Ectodermal cell (in vitro differentiated cells): Measurements from ENCODE around the gene SLC26A2.
A peak's percentile ranks its signal among the peaks of the same experiment; 100 is the strongest.

Source experiments
- H3K27ac ChIP-seq: 2 replicates; pipeline ENCODE4 v1.7.0; 2013; ENCODE audit warnings: mild to moderate bottlenecking, low read depth, low read length; ENCODE audit not compliant: insufficient read depth, poor library complexity, severe bottlenecking
- H3K27me3 ChIP-seq: 2 replicates; pipeline ENCODE4 v1.7.0; 2013; ENCODE audit warnings: mild to moderate bottlenecking, low read length; ENCODE audit not compliant: insufficient read depth, control insufficient read depth, poor library complexity, severe bottlenecking
- H3K36me3 ChIP-seq: one replicate; pipeline ENCODE4 v1.7.0; 2013; ENCODE audit warnings: low read length; ENCODE audit not compliant: control insufficient read depth, insufficient read depth
- H3K4me1 ChIP-seq: one replicate; pipeline ENCODE4 v1.7.0; 2013; ENCODE audit warnings: low read length; ENCODE audit not compliant: control insufficient read depth, insufficient read depth
- H3K4me3 ChIP-seq: 2 replicates; pipeline ENCODE4 v1.7.0; 2013; ENCODE audit warnings: low read depth, low read length, control low read depth; ENCODE audit not compliant: insufficient read depth
- H3K9me3 ChIP-seq: 2 replicates; pipeline ENCODE4 v1.7.0; 2013; ENCODE audit warnings: mild to moderate bottlenecking, low read length, moderate library complexity; ENCODE audit not compliant: control insufficient read depth
- WGBS, 2 experiments: methylation state at CpG; one replicate each; pipeline ENCODE4 v1.1.7; 2013; ENCODE audit warnings: missing lambda C conversion rate in 2 of 2; 5-methylcytosine and 5-hydroxymethylcytosine counted together

SLC26A2 gene

DNA sequence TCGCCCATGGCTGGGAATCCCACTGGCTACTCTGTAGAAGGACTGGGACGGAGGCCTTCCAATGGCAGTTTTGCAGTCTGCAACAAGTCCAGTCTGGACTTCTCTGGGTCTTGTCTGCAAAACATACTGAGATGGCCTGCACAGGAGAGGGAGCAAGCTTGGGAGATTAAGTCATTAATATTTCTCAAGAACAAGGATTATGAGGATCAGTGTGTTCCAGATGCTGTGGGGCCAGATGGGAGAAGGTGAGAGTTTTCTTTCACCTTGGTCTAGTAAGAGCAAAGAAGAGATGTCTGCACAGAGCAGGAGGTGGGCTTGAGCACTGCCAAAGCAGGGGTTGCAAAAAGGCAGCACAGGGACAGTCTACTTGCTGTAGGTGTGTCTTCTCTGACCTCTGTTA lies 15.9 kb upstream of the SLC26A2 start, which contains the start of gene PDE6A:
TSS of gene PDE6A (minus strand) at position 128 of the 400 bp plus-strand sequence. CDS start at position 8, 120 bp downstream.
- 95 to 96% methylated on average over 2 of the region's 2 CpGs for WGBS, 2 experiments
- H3K27ac ChIP-seq, result no peak within 1 kb of the TSS
- H3K4me1 ChIP-seq, result no peaks in the 10 kb centered on the region
- H3K36me3 ChIP-seq, result no peaks in the 10 kb centered on the region
- H3K9me3 ChIP-seq, result no peaks in the 10 kb centered on the region
- H3K4me3 ChIP-seq, result no peak within 1 kb of the TSS
- H3K27me3 ChIP-seq, result no peaks in the 10 kb centered on the region

DNA sequence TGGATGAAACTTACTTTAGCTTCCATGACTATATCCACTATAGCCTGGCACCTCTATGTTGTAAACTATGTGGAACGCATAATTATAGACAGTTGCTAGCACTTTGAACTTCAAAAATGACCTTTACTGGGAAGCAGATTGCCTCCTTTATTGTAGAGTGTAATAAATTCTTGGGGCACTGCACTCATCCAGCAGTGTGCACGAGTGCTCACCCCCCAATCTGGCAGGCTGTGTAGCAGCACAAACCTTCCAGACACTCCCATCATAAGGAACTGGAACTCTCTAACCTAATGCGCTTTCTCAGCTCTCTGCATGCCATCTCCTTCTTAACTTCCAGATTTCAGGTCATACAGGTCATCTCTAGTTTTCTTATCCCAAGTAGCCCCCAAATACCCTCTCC lies 14.4 kb upstream of the SLC26A2 start:
- H3K27ac ChIP-seq, result no peak overlapping the region
- H3K27me3 ChIP-seq, result no peaks in the 10 kb centered on the region
- H3K4me3 ChIP-seq, result no peak overlapping the region
- 91 to 93% methylated on average over 3 of the region's 3 CpGs for WGBS, 2 experiments
- no peaks in the 10 kb centered on the region for H3K36me3 ChIP-seq
- H3K4me1 ChIP-seq, result no peaks in the 10 kb centered on the region
- H3K9me3 ChIP-seq, result no peaks in the 10 kb centered on the region

DNA sequence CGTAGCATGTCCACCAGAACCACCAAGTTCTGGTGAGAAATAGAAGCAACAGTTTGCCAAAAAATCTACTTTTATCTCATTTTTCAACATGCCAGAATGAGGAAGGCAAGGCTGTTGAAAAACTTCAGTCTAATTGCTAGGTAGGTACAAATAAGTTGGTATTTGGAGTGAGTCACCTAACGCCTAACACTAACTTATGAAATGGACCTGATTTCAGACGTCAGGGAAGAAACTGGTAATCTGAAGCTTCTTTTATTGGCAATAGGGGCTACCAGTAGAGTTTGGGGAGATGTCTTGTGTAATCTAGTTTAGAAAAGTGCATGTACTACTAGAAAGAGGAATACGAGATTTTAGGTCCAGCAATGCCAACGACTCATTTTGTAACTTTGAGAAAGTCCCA lies 11.6 kb upstream of the SLC26A2 start:
- no peak overlapping the region for H3K4me3 ChIP-seq
- H3K27me3 ChIP-seq, result no peaks in the 10 kb centered on the region
- no peaks in the 10 kb centered on the region for H3K4me1 ChIP-seq
- 92 to 94% methylated on average over 5 of the region's 5 CpGs for WGBS, 2 experiments
- H3K36me3 ChIP-seq, result no peaks in the 10 kb centered on the region
- no peak overlapping the region for H3K27ac ChIP-seq
- H3K9me3 ChIP-seq, result no peaks in the 10 kb centered on the region

DNA sequence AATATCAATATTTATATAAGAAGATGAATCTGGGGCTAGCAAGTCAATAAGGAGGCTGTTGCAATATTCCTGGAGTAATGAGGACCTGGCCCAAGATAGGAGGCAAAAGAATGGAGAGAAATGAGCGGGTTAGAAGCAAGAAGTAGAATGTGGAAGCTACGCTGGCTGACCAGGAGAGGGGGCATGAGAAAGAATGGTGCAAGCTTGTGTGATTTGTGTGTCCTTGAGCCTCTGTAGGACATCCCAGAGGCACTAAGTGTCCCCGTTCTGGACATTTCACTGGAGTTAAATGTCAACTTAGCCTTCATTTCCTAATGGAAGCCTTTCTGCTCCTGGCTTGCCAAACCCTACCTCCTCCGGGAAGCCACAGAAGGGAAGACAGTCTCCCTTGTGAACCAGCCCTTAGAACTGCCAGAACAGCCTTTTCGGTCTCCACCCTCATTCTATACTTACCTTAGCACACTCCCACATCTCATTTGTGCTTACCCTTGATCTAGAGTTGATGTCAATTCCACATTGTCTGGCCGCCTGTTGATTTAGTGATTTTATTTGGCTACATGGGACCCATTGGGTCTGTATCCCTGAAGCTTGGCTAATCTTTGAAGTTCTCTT lies 9.3 kb upstream of the SLC26A2 start:
- no peaks in the 10 kb centered on the region for H3K27me3 ChIP-seq
- H3K4me3 ChIP-seq, result no peak overlapping the region
- no peaks in the 10 kb centered on the region for H3K9me3 ChIP-seq
- no peak overlapping the region for H3K27ac ChIP-seq
- 78 to 82% methylated on average over 6 of the region's 6 CpGs for WGBS, 2 experiments
- H3K36me3 ChIP-seq, result no peaks in the 10 kb centered on the region
- no peaks in the 10 kb centered on the region for H3K4me1 ChIP-seq

DNA sequence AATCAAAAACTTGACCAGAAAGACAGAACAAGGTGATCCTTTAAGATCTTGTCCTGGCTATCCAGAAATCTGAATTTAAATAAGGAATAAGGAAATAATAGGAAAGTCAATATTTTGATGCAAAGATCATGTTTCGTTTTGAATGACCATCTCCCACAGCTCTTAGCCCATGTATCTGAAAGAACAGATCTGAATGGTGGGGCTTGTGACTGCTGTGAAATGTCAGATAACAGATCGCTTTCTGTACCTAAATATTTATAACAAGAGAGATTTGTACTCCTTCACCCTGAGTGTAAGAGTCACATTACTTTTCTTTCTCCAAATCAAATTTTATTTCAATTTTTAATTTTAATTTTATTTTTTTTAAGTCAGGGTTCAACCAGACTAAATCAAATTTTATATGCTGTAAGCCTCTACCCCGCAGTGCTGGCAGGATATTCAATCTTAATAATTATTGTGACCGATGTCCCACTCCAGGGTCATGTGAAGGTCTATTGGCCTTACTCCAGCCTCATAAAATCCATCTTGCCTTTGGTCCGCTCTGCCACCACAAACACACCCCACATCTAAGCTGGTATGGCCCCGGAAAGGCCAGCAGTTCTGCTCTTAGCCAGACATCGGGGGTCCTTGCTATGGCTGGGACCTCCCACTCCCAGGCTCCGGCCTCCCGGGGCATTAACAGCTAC lies 7.0 kb upstream of the SLC26A2 start:
- Histone ChIP-seq H3K4me1 (no peaks in the 10 kb centered on the region), H3K4me3 (no peak overlapping the region), H3K9me3 (no peaks in the 10 kb centered on the region), H3K36me3 (no peaks in the 10 kb centered on the region), H3K27me3 (no peaks in the 10 kb centered on the region), H3K27ac (no peak overlapping the region)
- 94 to 96% methylated on average over 9 of the region's 9 CpGs for WGBS, 2 experiments

DNA sequence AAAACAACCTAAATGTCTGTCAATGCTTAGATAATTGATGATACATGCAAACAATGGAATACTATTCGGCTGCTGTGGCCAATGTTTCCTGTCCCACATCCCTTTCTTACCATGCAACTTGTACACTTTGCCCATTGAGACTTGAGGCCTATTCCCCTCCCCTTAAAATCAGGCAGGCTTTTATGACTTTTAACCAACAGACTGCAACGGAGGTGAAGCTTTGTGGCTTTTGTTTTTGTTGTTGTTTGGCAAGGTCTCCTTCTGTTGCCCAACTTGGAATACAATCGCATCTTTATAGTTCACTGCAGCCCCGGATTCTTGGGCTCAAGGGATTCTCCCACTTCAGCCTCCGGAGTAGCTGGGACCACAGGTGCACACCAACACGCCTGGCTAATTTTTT lies 5.8 kb upstream of the SLC26A2 start:
- Histone ChIP-seq H3K27ac (no peak overlapping the region), H3K4me1 (peaks cover under 1% of the 10 kb centered on the region), H3K9me3 (no peaks in the 10 kb centered on the region), H3K36me3 (no peaks in the 10 kb centered on the region), H3K4me3 (no peak overlapping the region), H3K27me3 (no peaks in the 10 kb centered on the region)
- 88 to 89% methylated on average over 6 of the region's 6 CpGs for WGBS, 2 experiments

DNA sequence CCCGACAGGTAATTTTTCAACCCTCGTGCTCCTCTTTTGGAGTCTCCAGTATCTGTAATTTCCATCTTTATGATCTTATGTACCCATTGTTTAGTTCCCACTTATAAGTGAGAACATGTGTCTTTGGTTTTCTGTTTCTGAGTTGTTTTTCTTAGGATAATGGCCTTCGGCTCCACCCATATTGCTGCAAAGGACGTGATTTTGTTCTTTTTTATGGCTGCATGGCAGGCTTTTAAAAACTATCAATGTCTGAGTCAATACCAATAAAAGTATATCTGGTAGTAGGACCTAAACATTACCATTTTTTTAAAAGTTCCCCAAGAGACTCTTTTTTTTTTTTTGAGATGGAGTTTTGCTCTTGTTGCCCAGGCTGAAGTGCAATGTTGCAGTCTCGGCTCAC lies 3.9 kb upstream of the SLC26A2 start:
- Histone ChIP-seq H3K36me3 (no peaks in the 10 kb centered on the region), H3K27ac (no peak overlapping the region), H3K27me3 (peaks cover 7% of the 10 kb centered on the region), H3K9me3 (no peaks in the 10 kb centered on the region), H3K4me1 (peaks cover 8% of the 10 kb centered on the region), H3K4me3 (no peak overlapping the region)
- 88 to 90% methylated on average over 5 of the region's 5 CpGs for WGBS, 2 experiments

DNA sequence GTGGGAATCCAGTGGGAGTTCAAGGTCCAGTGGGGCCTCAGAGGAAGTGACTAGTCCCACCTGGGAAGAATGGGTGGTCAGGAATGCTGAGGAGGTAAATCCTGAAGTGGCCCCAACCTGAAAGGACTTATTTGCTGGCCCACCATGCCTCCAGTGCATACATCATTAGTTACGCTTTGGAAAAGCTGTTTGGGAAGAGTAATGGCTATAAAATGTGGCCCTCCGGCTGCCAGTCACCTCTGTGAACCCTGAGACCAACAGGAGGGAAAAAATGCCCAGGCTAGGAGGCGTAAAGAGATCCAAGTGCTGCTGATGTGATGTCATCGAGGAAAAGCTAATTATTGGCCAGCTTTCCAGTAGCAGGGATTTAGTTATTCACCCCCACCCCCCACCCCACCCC lies 2.7 kb upstream of the SLC26A2 start:
- 91% methylated on average over 4 of the region's 4 CpGs for WGBS, 2 experiments
- no peak overlapping the region for H3K4me3 ChIP-seq
- H3K36me3 ChIP-seq, result no peaks in the 10 kb centered on the region
- H3K27ac ChIP-seq, result no peak overlapping the region
- no peaks in the 10 kb centered on the region for H3K9me3 ChIP-seq
- peaks cover 9% of the 10 kb centered on the region for H3K4me1 ChIP-seq
- peaks cover 9% of the 10 kb centered on the region for H3K27me3 ChIP-seq

DNA sequence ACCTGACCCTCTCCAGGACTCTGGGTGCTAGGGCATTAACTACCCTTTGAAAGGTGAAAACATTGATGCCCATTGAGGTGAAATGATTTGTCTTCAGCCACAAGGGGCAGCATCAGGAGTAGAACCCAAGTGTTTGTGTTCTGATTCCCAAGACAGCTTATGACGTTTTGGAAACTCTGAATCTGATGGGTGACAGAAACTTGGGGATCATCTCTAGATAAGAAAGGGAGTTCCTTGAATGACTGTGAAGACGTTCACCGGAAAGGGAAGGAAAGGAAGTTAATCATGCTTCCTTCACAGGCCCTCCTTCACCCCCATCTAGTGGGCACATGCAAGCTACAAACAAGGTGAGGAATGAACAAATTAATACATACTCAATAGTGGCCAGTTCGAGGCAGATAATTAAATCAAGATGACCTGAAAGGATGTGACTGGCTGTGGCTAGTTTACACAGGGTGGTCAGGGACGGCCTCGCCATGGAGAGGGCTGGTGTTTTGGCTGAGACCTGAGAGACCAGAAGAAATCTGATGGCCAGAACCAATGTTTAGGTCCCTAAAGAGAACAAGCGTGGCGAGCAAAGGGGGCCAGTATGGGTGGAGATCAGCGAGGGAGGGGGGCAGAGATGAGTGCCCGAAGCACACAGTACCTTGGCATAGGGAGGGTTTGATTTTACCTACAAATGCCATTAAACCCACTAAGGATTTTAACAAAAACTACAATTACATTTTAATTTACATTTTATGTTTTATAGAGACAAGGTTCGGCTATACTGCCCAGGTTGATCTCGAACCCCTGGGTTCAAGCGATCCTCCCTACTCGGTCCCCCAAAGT lies 937 bp upstream of the SLC26A2 start:
- WGBS, 2 experiments, result 45 to 49% methylated on average over 13 to 14 of the region's 14 CpGs
- Histone ChIP-seq H3K36me3 (no peaks in the 10 kb centered on the region), H3K9me3 (no peaks in the 10 kb centered on the region)

DNA sequence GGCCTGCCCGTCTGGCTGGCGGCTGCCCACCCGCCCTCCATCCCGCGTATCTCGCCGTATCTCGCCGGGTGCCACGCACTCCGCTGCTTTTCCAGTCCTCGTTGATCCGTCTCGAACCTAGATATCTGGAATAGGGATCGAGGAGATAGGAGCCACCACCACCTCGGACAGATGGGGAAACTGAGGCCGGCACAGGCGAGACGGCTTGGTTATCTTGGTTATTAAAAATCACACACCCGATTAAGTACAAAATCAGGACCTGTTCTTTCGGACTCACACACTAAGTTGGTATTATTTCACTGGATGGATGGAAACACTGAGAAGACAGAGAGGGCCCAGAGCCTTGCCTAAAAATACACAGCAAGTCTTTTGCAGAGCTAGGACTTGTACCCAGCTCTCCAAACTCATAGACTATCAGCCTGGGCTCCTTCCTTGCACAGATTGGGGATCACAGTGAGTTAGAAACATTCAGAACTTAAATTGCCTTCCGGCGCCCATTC lies 678 bp downstream of the SLC26A2 start:
- Histone ChIP-seq H3K27ac (no peak overlapping the region), H3K9me3 (no peaks in the 10 kb centered on the region), H3K36me3 (no peaks in the 10 kb centered on the region), H3K4me1 (peaks cover 9% of the 10 kb centered on the region), H3K27me3 (peaks cover 9% of the 10 kb centered on the region), H3K4me3 (peak overlapping the region; percentile 71)
- WGBS, 2 experiments, result 9 to 12% methylated on average over 22 to 23 of the region's 23 CpGs

More for the DNA sequence above, 937 bp upstream of the SLC26A2 start:
- Histone ChIP-seq H3K4me1 (peaks cover 9% of the 10 kb centered on the region), H3K27ac (peak overlapping the region; percentile 84), H3K4me3 (peak overlapping the region; percentile 71), H3K27me3 (peaks cover 9% of the 10 kb centered on the region)
